HG02623 (cell line): ENCODE measurements around the gene TATDN3.
A peak's percentile ranks its signal among the peaks of the same experiment; 100 is the strongest.
"Not testable (repeated sequence)": the region's sequence is repeated elsewhere in the genome, so short reads cannot be mapped to it uniquely, and the experiment has no call there.

Source experiments
- ATAC-seq: cut with Tn5 transposase; IDR thresholded peaks from one replicate; pipeline ENCODE4 v1.9.1; 2021; ENCODE audit warnings: moderate library complexity; ENCODE audit not compliant: unreplicated experiment

TATDN3 gene

GRCh38 chr1:212774584-212774983, 17.1 kb upstream of the TATDN3 start:
- no peak for ATAC-seq

- no peak for ATAC-seq
These were observed 16.5 kb upstream of the TATDN3 start for GRCh38 chr1:212775241-212775640.

- no peak for ATAC-seq
These were observed 14.5 kb upstream of the TATDN3 start for GRCh38 chr1:212777151-212777550.

GRCh38 chr1:212779086-212779485, 12.6 kb upstream of the TATDN3 start:
- not testable (repeated sequence) for ATAC-seq

- no peak for ATAC-seq
These were observed 10.9 kb upstream of the TATDN3 start for GRCh38 chr1:212780759-212781158.

GRCh38 chr1:212781225-212781624, 10.5 kb upstream of the TATDN3 start:
- ATAC-seq, result no peak

GRCh38 chr1:212782422-212783154, 9.1 kb upstream of the TATDN3 start:
- ATAC-seq, result no peak

GRCh38 chr1:212783976-212784375, 7.7 kb upstream of the TATDN3 start:
- no peak for ATAC-seq

GRCh38 chr1:212785871-212786270, 5.8 kb upstream of the TATDN3 start:
- no peak for ATAC-seq

- peak; percentile 26 for ATAC-seq
These were observed 426 bp upstream of the TATDN3 start for GRCh38 chr1:212791261-212791675.

GRCh38 chr1:212792396-212792908, 758 bp downstream of the TATDN3 start:
- no peak for ATAC-seq

GRCh38 chr1:212794561-212795014, 2.9 kb downstream of the TATDN3 start:
- ATAC-seq, result peak; percentile 74

GRCh38 chr1:212797681-212798080, 6.0 kb downstream of the TATDN3 start:
- no peak for ATAC-seq

- ATAC-seq, result no peak
These were observed 14.1 kb downstream of the TATDN3 start for GRCh38 chr1:212805767-212806166.

- ATAC-seq, result no peak
These were observed 23.0 kb downstream of the TATDN3 start for GRCh38 chr1:212814537-212815334.

GRCh38 chr1:212816567-212817278, 25.0 kb downstream of the TATDN3 start:
- no peak for ATAC-seq

GRCh38 chr1:212819726-212820125, 28.0 kb downstream of the TATDN3 start:
- no peak for ATAC-seq

- no peak for ATAC-seq
These were observed 29.3 kb downstream of the TATDN3 start for GRCh38 chr1:212820969-212821368.

- no peak for ATAC-seq
These were observed 31.3 kb downstream of the TATDN3 start for GRCh38 chr1:212822956-212823355.

- ATAC-seq, result no peak
These were observed 32.5 kb downstream of the TATDN3 start for GRCh38 chr1:212824201-212824600.

- ATAC-seq, result no peak
These were observed 34.2 kb downstream of the TATDN3 start for GRCh38 chr1:212825798-212826452.
